Thyroid gland (tissue), 4 donors: Measurements from ENCODE around the gene COPRS.

Experiments used
- POLR2A ChIP-seq, 2 donors: fragments of 450-650 bp; IDR thresholded peaks; one replicate each; pipeline ENCODE4 v1.6.1; 2017; ENCODE audit warnings: antibody characterized with exemption in 2 of 2, mild to moderate bottlenecking in 2 of 2, moderate library complexity in 1 of 2
- TF ChIP-seq, protein P1 (sequence below), 6 experiments: fragments of 200-600 bp in 3 of 6; fragments of 450-650 bp in 3 of 6; sonication (generic) in 3 of 6; IDR thresholded peaks; one replicate each; pipeline ENCODE4 v1.5.1; 2016 to 2019; ENCODE audit warnings: antibody characterized with exemption in 6 of 6, mild to moderate bottlenecking in 2 of 6, inconsistent platforms in 1 of 6, moderate library complexity in 1 of 6

DNA sequence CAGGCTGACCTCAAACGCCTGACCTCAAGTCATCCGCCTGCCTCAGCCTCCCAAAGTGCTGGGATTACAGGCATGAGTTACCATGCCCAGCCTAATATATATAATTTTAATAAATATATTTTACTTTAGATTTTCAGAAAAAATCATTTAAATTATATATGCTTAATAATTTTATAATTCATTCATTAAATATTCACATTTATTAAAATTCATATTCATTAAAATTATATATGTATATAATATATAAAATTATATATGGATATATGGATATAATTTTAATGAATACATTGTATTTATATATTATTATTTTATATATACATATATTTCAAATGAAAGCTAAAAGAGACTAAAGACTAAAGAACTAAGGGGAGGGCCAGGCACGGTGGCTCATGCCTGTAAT lies 29.4 kb downstream of the COPRS start:
- TF ChIP-seq, protein P1, sequence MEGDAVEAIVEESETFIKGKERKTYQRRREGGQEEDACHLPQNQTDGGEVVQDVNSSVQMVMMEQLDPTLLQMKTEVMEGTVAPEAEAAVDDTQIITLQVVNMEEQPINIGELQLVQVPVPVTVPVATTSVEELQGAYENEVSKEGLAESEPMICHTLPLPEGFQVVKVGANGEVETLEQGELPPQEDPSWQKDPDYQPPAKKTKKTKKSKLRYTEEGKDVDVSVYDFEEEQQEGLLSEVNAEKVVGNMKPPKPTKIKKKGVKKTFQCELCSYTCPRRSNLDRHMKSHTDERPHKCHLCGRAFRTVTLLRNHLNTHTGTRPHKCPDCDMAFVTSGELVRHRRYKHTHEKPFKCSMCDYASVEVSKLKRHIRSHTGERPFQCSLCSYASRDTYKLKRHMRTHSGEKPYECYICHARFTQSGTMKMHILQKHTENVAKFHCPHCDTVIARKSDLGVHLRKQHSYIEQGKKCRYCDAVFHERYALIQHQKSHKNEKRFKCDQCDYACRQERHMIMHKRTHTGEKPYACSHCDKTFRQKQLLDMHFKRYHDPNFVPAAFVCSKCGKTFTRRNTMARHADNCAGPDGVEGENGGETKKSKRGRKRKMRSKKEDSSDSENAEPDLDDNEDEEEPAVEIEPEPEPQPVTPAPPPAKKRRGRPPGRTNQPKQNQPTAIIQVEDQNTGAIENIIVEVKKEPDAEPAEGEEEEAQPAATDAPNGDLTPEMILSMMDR (IDR thresholded peaks at IDR 0.05) = no peak
- TF ChIP-seq POLR2A (IDR thresholded peaks at IDR 0.05) = no peak
